AG10803 (cell line): ENCODE data around the gene DDX39A.
"Not testable (repeated sequence)": the region's sequence is repeated elsewhere in the genome, so short reads cannot be mapped to it uniquely, and the experiment has no call there.

Experiments used
- DNase-seq: peaks from one replicate; pipeline ENCODE4 v3.0.0; 2010; ENCODE audit warnings: low read depth
- H3K4me3 ChIP-seq: 2 replicates; pipeline ENCODE4 v1.5.1; 2011; ENCODE audit warnings: mild to moderate bottlenecking, low read length, control low read depth
- CTCF ChIP-seq: conservative IDR thresholded peaks from 2 replicates; pipeline ENCODE4 v1.5.1; 2011; ENCODE audit warnings: mild to moderate bottlenecking, low read length, control low read depth, inconsistent platforms

DDX39A gene

GRCh38 chr19:14378890-14379289 is 40.3 kb downstream of the DDX39A start:
- DNase-seq, result no peak
- no peak overlapping the region for H3K4me3 ChIP-seq
- no peak for TF ChIP-seq CTCF

GRCh38 chr19:14377883-14378328 is 41.2 kb downstream of the DDX39A start:
- no peak for DNase-seq
- no peak overlapping the region for H3K4me3 ChIP-seq
- TF ChIP-seq CTCF, result no peak

- peak; percentile 37 for DNase-seq
- no peak for TF ChIP-seq CTCF
- no peak overlapping the region for H3K4me3 ChIP-seq
Observed at GRCh38 chr19:14375582-14376291, 43.4 kb downstream of the DDX39A start.

- no peak for TF ChIP-seq CTCF
- no peak for DNase-seq
- no peak overlapping the region for H3K4me3 ChIP-seq
Observed at GRCh38 chr19:14375055-14375581, 44.0 kb downstream of the DDX39A start.

GRCh38 chr19:14374313-14374712 is 44.8 kb downstream of the DDX39A start:
- H3K4me3 ChIP-seq, DNase-seq: not testable (repeated sequence)

- not testable (repeated sequence) for DNase-seq, H3K4me3 ChIP-seq
Observed at GRCh38 chr19:14372384-14373077, 46.6 kb downstream of the DDX39A start.

- no peak for DNase-seq
- TF ChIP-seq CTCF, result no peak
- H3K4me3 ChIP-seq, result no peak overlapping the region
Observed at GRCh38 chr19:14371301-14371821, 47.8 kb downstream of the DDX39A start.

GRCh38 chr19:14370940-14371280 is 48.2 kb downstream of the DDX39A start:
- no peak for DNase-seq
- H3K4me3 ChIP-seq, result no peak overlapping the region
- no peak for TF ChIP-seq CTCF
